HCT116 (cell line): ENCODE results near the gene FAM50B.

Source experiments
- CEBPB ChIP-seq: IDR thresholded peaks from 2 replicates; pipeline ENCODE4 v1.6.1; 2012; ENCODE audit warnings: low read depth
- CTCF ChIP-seq, 3 experiments: fragments of 200-600 bp in 1 of 3; sonication (generic) in 1 of 3; IDR thresholded peaks in 2 of 3; conservative IDR thresholded peaks in 1 of 3; 2 replicates each; pipeline ENCODE4 v1.5.1; 2012 to 2017; ENCODE audit warnings: low read depth in 2 of 3, low read length in 2 of 3, antibody characterized with exemption in 1 of 3, borderline replicate concordance in 1 of 3, control low read depth in 1 of 3, mild to moderate bottlenecking in 1 of 3, mixed read lengths in 1 of 3, mixed run types in 1 of 3, moderate library complexity in 1 of 3; ENCODE audit not compliant: insufficient read depth in 1 of 3
- EGR1 ChIP-seq: IDR thresholded peaks from 2 replicates; pipeline ENCODE4 v1.6.1; 2012; ENCODE audit warnings: low read depth
- ELF1 ChIP-seq: IDR thresholded peaks from 2 replicates; pipeline ENCODE4 v1.6.1; 2012; ENCODE audit warnings: low read depth, borderline replicate concordance
- EZH2phosphoT487 ChIP-seq: fragments of 200-600 bp; IDR thresholded peaks from 2 replicates; pipeline ENCODE4 v1.6.1; 2018; ENCODE audit warnings: antibody characterized with exemption, borderline replicate concordance
- FOSL1 ChIP-seq: IDR thresholded peaks from 2 replicates; pipeline ENCODE4 v1.6.1; 2012; ENCODE audit warnings: low read depth
- JUND ChIP-seq: IDR thresholded peaks from 2 replicates; pipeline ENCODE4 v1.6.1; 2012
- POLR2A ChIP-seq: IDR thresholded peaks from 2 replicates; pipeline ENCODE4 v1.7.0; 2011; ENCODE audit warnings: borderline replicate concordance; ENCODE audit not compliant: insufficient read depth, insufficient read length; ENCODE audit errors: extremely low read depth
- POLR2AphosphoS5 ChIP-seq: IDR thresholded peaks from 2 replicates; pipeline ENCODE4 v1.6.1; 2011; ENCODE audit warnings: mild to moderate bottlenecking, low read depth, low read length, moderate library complexity
- REST ChIP-seq: IDR thresholded peaks from 2 replicates; pipeline ENCODE4 v1.6.1; 2012; ENCODE audit warnings: low read depth
- SIN3A ChIP-seq: IDR thresholded peaks from 2 replicates; pipeline ENCODE4 v1.6.1; 2012; ENCODE audit warnings: low read depth
- TF ChIP-seq, protein P1 (sequence below): IDR thresholded peaks from 2 replicates; pipeline ENCODE4 v1.6.1; 2012

DNA sequence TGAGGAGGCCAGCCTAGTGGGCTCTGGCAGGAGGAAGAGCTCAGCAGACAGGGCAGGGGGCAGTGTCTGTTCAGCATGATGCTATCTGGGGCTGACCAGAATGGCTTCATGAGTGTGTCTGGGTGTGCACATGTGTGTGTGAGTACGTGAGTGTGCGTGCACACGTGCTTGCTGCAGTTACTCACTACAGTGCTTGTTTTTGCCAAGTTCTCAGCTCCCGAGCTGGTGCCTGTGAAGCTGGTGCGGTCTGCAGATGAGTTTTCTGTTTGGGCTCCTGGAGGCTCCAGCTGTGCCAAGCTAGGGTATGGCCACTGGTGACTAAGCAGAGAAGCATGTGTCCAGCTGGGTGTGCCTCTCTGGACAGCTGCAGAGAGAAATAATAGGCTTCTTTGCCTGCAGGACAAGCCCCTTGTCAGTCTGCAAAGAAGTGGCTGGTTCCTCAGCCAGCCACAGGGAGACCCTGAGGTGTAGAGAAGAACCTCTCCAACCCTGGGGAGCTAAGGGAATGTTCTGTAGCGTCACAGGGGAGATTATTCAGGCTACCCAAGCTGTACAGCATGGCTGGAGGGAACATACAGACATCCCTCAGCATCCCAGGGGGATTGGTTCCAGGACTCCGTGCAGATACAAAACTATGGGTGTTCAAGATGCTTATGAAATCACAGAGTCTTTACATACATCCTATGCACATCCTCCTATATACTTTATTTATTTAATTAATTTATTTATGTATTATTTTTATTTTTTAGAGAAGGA is 40.2 kb upstream of the FAM50B start:
- TF ChIP-seq SIN3A, result 0 out of 2 replicates have a peak, but pooled peaks have one; percentile 68
- no peak for TF ChIP-seq POLR2A
- peak in 1 of 3 experiments; percentile 23; a peak in 1 of 6 replicates for TF ChIP-seq CTCF (IDR thresholded peaks at IDR 0.05 in 2 of 3, conservative IDR thresholded peaks at IDR 0.05 in 1 of 3; ENCODE audit: borderline replicate concordance in 1 of 3, insufficient read depth in 1 of 3, low read depth in 2 of 3, low read length in 2 of 3)
- TF ChIP-seq JUND, result peak; percentile 90
- TF ChIP-seq ELF1, result no peak
- TF ChIP-seq POLR2AphosphoS5, result peak; percentile 40; the same call in 1 of the 2 replicates
- TF ChIP-seq REST, result no peak
- TF ChIP-seq, protein P1, sequence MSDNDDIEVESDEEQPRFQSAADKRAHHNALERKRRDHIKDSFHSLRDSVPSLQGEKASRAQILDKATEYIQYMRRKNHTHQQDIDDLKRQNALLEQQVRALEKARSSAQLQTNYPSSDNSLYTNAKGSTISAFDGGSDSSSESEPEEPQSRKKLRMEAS, result peak; percentile 73
- no peak for TF ChIP-seq EGR1
- TF ChIP-seq FOSL1, result peak; percentile 86
- TF ChIP-seq CEBPB, result no peak
- no peak for TF ChIP-seq EZH2phosphoT487
